ENCODE measurements around the gene AUTS2. TPM values are rescaled to one million over a fixed set of nuclear protein-coding genes. Genes with fewer than 3 reads are reported as not detected.

AUTS2 gene
- total RNA-seq, 2 experiments from 2014 or later: 15.2 to 16.3 TPM

GRCh38 chr7:69619054-69619453 lies 20.8 kb downstream of the AUTS2 start:
- Mint-ChIP-seq H3K4me1 (ENCODE audit: low read depth) (no peaks in the 10 kb centered on the region), H3K36me3 (ENCODE audit: low read depth) (no peaks in the 10 kb centered on the region), H3K27ac (no peak overlapping the region)

GRCh38 chr7:69619635-69620034 lies 21.4 kb downstream of the AUTS2 start:
- no peaks in the 10 kb centered on the region for H3K4me1 Mint-ChIP-seq (ENCODE audit: low read depth)
- H3K36me3 Mint-ChIP-seq (ENCODE audit: low read depth): no peaks in the 10 kb centered on the region
- POLR2A ChIA-PET: no interaction called here
- no peaks in the 10 kb centered on the region for H3K9me3 Mint-ChIP-seq (ENCODE audit: insufficient read depth)
- no peak for ATAC-seq
- CTCF ChIA-PET: no interaction called here
- no peak for DNase-seq
- peaks cover 6% of the 10 kb centered on the region for H3K27me3 Mint-ChIP-seq (ENCODE audit: low read depth)
- H3K4me3 Mint-ChIP-seq: no peak overlapping the region
- H3K27ac Mint-ChIP-seq: no peak overlapping the region

More at GRCh38 chr7:69619054-69619453, 20.8 kb downstream of the AUTS2 start:
- DNase-seq (no peak), ATAC-seq (no peak)
- no peak overlapping the region for H3K4me3 Mint-ChIP-seq
- ChIA-PET CTCF (no interaction called here), POLR2A (no interaction called here)
- H3K27me3 Mint-ChIP-seq (ENCODE audit: low read depth): peaks cover 6% of the 10 kb centered on the region
- no peaks in the 10 kb centered on the region for H3K9me3 Mint-ChIP-seq (ENCODE audit: insufficient read depth)

- ChIA-PET POLR2A (no interaction called here), CTCF (no interaction called here)
- no peak for ATAC-seq
- Mint-ChIP-seq H3K4me3 (no peak overlapping the region), H3K4me1 (ENCODE audit: low read depth) (no peaks in the 10 kb centered on the region), H3K9me3 (ENCODE audit: insufficient read depth) (no peaks in the 10 kb centered on the region), H3K36me3 (ENCODE audit: low read depth) (no peaks in the 10 kb centered on the region), H3K27ac (no peak overlapping the region), H3K27me3 (ENCODE audit: low read depth) (peaks cover 6% of the 10 kb centered on the region)
- DNase-seq: no peak
These were observed 21.8 kb downstream of the AUTS2 start for GRCh38 chr7:69620063-69620462.

GRCh38 chr7:69620650-69621049 lies 22.4 kb downstream of the AUTS2 start:
- Mint-ChIP-seq H3K4me1 (ENCODE audit: low read depth) (no peaks in the 10 kb centered on the region), H3K36me3 (ENCODE audit: low read depth) (no peaks in the 10 kb centered on the region), H3K27ac (no peak overlapping the region), H3K9me3 (ENCODE audit: insufficient read depth) (no peaks in the 10 kb centered on the region), H3K4me3 (no peak overlapping the region), H3K27me3 (ENCODE audit: low read depth) (peaks cover 6% of the 10 kb centered on the region)
- POLR2A ChIA-PET: no interaction called here
- no peak for DNase-seq
- CTCF ChIA-PET: no interaction called here
- ATAC-seq: no peak

- DNase-seq: no peak
- peaks cover 7% of the 10 kb centered on the region for H3K27me3 Mint-ChIP-seq (ENCODE audit: low read depth)
- H3K9me3 Mint-ChIP-seq (ENCODE audit: insufficient read depth): no peaks in the 10 kb centered on the region
- H3K27ac Mint-ChIP-seq: no peak overlapping the region
- ATAC-seq: no peak
- POLR2A ChIA-PET: no interaction called here
- H3K4me1 Mint-ChIP-seq (ENCODE audit: low read depth): no peaks in the 10 kb centered on the region
- no peak overlapping the region for H3K4me3 Mint-ChIP-seq
- CTCF ChIA-PET: no interaction called here
- no peaks in the 10 kb centered on the region for H3K36me3 Mint-ChIP-seq (ENCODE audit: low read depth)
These were observed 23.9 kb downstream of the AUTS2 start for GRCh38 chr7:69622014-69622835.

GRCh38 chr7:69622960-69623359 lies 24.7 kb downstream of the AUTS2 start:
- Mint-ChIP-seq H3K4me1 (ENCODE audit: low read depth) (no peaks in the 10 kb centered on the region), H3K4me3 (no peak overlapping the region), H3K36me3 (ENCODE audit: low read depth) (no peaks in the 10 kb centered on the region), H3K9me3 (ENCODE audit: insufficient read depth) (no peaks in the 10 kb centered on the region), H3K27ac (no peak overlapping the region), H3K27me3 (ENCODE audit: low read depth) (peaks cover 10% of the 10 kb centered on the region)
- ChIA-PET POLR2A (no interaction called here), CTCF (no interaction called here)
- no peak for DNase-seq
- ATAC-seq: no peak

- Mint-ChIP-seq H3K36me3 (ENCODE audit: low read depth) (no peaks in the 10 kb centered on the region), H3K4me1 (ENCODE audit: low read depth) (no peaks in the 10 kb centered on the region), H3K27me3 (ENCODE audit: low read depth) (peaks cover 10% of the 10 kb centered on the region), H3K9me3 (ENCODE audit: insufficient read depth) (no peaks in the 10 kb centered on the region), H3K27ac (no peak overlapping the region), H3K4me3 (no peak overlapping the region)
- ChIA-PET POLR2A (no interaction called here), CTCF (no interaction called here)
- DNase-seq (no peak), ATAC-seq (no peak)
These were observed 26.4 kb downstream of the AUTS2 start for GRCh38 chr7:69624435-69625230.

- Mint-ChIP-seq H3K4me1 (ENCODE audit: low read depth) (no peaks in the 10 kb centered on the region), H3K4me3 (no peak overlapping the region), H3K36me3 (ENCODE audit: low read depth) (no peaks in the 10 kb centered on the region), H3K27ac (no peak overlapping the region), H3K27me3 (ENCODE audit: low read depth) (peaks cover 6% of the 10 kb centered on the region), H3K9me3 (ENCODE audit: insufficient read depth) (no peaks in the 10 kb centered on the region)
- DNase-seq: no peak
- ATAC-seq: no peak
- ChIA-PET CTCF (no interaction called here), POLR2A (no interaction called here)
These were observed 27.0 kb downstream of the AUTS2 start for GRCh38 chr7:69625238-69625637.

GRCh38 chr7:69625798-69626197 lies 27.5 kb downstream of the AUTS2 start:
- no peaks in the 10 kb centered on the region for H3K4me1 Mint-ChIP-seq (ENCODE audit: low read depth)
- H3K36me3 Mint-ChIP-seq (ENCODE audit: low read depth): no peaks in the 10 kb centered on the region
- ATAC-seq (no peak), DNase-seq (no peak)
- CTCF ChIA-PET: no interaction called here
- POLR2A ChIA-PET: no interaction called here
- H3K27me3 Mint-ChIP-seq (ENCODE audit: low read depth): peaks cover 6% of the 10 kb centered on the region
- no peaks in the 10 kb centered on the region for H3K9me3 Mint-ChIP-seq (ENCODE audit: insufficient read depth)
- no peak overlapping the region for H3K27ac Mint-ChIP-seq
- H3K4me3 Mint-ChIP-seq: no peak overlapping the region

- DNase-seq (no peak), ATAC-seq (no peak)
- Mint-ChIP-seq H3K9me3 (ENCODE audit: insufficient read depth) (no peaks in the 10 kb centered on the region), H3K4me1 (ENCODE audit: low read depth) (no peaks in the 10 kb centered on the region), H3K27me3 (ENCODE audit: low read depth) (peaks cover 8% of the 10 kb centered on the region), H3K36me3 (ENCODE audit: low read depth) (no peaks in the 10 kb centered on the region), H3K27ac (no peak overlapping the region), H3K4me3 (no peak overlapping the region)
- CTCF ChIA-PET: no interaction called here
- POLR2A ChIA-PET: no interaction called here
These were observed 32.0 kb downstream of the AUTS2 start for GRCh38 chr7:69630292-69630691.

GRCh38 chr7:69631131-69631530 lies 32.9 kb downstream of the AUTS2 start:
- H3K4me1 Mint-ChIP-seq (ENCODE audit: low read depth): no peaks in the 10 kb centered on the region
- ChIA-PET POLR2A (no interaction called here), CTCF (no interaction called here)
- ATAC-seq (no peak), DNase-seq (no peak)
- H3K27ac Mint-ChIP-seq: no peak overlapping the region
- peaks cover 8% of the 10 kb centered on the region for H3K27me3 Mint-ChIP-seq (ENCODE audit: low read depth)
- H3K9me3 Mint-ChIP-seq (ENCODE audit: insufficient read depth): no peaks in the 10 kb centered on the region
- no peak overlapping the region for H3K4me3 Mint-ChIP-seq
- H3K36me3 Mint-ChIP-seq (ENCODE audit: low read depth): no peaks in the 10 kb centered on the region

GRCh38 chr7:69632280-69632679 lies 34.0 kb downstream of the AUTS2 start:
- H3K36me3 Mint-ChIP-seq (ENCODE audit: low read depth): no peaks in the 10 kb centered on the region
- H3K4me1 Mint-ChIP-seq (ENCODE audit: low read depth): no peaks in the 10 kb centered on the region
- no peak overlapping the region for H3K4me3 Mint-ChIP-seq
- ChIA-PET POLR2A (no interaction called here), CTCF (no interaction called here)
- H3K27ac Mint-ChIP-seq: no peak overlapping the region
- no peak for ATAC-seq
- no peak for DNase-seq
- H3K9me3 Mint-ChIP-seq (ENCODE audit: insufficient read depth): no peaks in the 10 kb centered on the region
- H3K27me3 Mint-ChIP-seq (ENCODE audit: low read depth): peaks cover 6% of the 10 kb centered on the region

Data from activated CD8-positive, alpha-beta T cell treated with anti-CD3 and anti-CD28 coated beads, Interleukin-2, amount 10 ng/mL, durations not matched to agents 7 days and 5 days (primary cell).